SK-N-SH treated with all-trans-retinoic acid at 6 μM for 48 hours (cell line): ENCODE results near the gene HRH1.

Experiments used
- ATAC-seq: fragments of 200-7000 bp; cut with Tn5 transposase; 3 replicates; pipeline ENCODE4 v1.9.1; 2020; ENCODE audit warnings: mild to moderate bottlenecking, moderate library complexity
- ARNTL ChIP-seq: fragments of 450-650 bp; formaldehyde crosslinking; IDR thresholded peaks from 2 replicates; pipeline ENCODE4 v1.5.0; 2020; ENCODE audit warnings: low read depth, mild to moderate bottlenecking, moderate library complexity, borderline replicate concordance
- BACH2 ChIP-seq: fragments of 250-450 bp; sonication (Bioruptor Pico); IDR thresholded peaks from 2 replicates; pipeline ENCODE4 v1.9.0; 2021; ENCODE audit warnings: mild to moderate bottlenecking, borderline replicate concordance
- CREB5 ChIP-seq: fragments of 250-450 bp; sonication (Bioruptor Pico); IDR thresholded peaks from 2 replicates; pipeline ENCODE4 v1.5.1; 2020; ENCODE audit warnings: low read depth, mild to moderate bottlenecking, moderate library complexity
- CSDC2 ChIP-seq: fragments of 250-450 bp; sonication (Bioruptor Pico); IDR thresholded peaks from 2 replicates; pipeline ENCODE4 v1.5.0; 2020; ENCODE audit warnings: mild to moderate bottlenecking, moderate library complexity
- CSRNP3 ChIP-seq: fragments of 250-450 bp; sonication (Bioruptor Pico); IDR thresholded peaks from 2 replicates; pipeline ENCODE4 v1.5.1; 2021; ENCODE audit warnings: mild to moderate bottlenecking, moderate library complexity
- ESRRG ChIP-seq: fragments of 250-450 bp; sonication (Bioruptor Pico); IDR thresholded peaks from 2 replicates; pipeline ENCODE4 v1.6.1; 2021; ENCODE audit warnings: mild to moderate bottlenecking
- ISL1 ChIP-seq: fragments of 250-450 bp; sonication (Bioruptor Pico); IDR thresholded peaks from 2 replicates; pipeline ENCODE4 v2.1.2; 2022; ENCODE audit warnings: mild to moderate bottlenecking, moderate library complexity
- OSR1 ChIP-seq: fragments of 250-450 bp; sonication (Bioruptor Pico); IDR thresholded peaks from 2 replicates; pipeline ENCODE4 v1.8.0; 2022; ENCODE audit warnings: moderate library complexity, mild to moderate bottlenecking, inconsistent platforms
- PATZ1 ChIP-seq: fragments of 250-450 bp; sonication (Bioruptor Pico); IDR thresholded peaks from 2 replicates; pipeline ENCODE4 v1.8.0; 2020; ENCODE audit warnings: mild to moderate bottlenecking, moderate library complexity, borderline replicate concordance
- POU6F1 ChIP-seq: fragments of 250-450 bp; sonication (Bioruptor Pico); IDR thresholded peaks from 2 replicates; pipeline ENCODE4 v1.8.0; 2021; ENCODE audit warnings: low read depth, mild to moderate bottlenecking, moderate library complexity, borderline replicate concordance
- PPARA ChIP-seq: fragments of 250-450 bp; sonication (Bioruptor Pico); IDR thresholded peaks from 2 replicates; pipeline ENCODE4 v1.5.0; 2020; ENCODE audit warnings: mild to moderate bottlenecking, borderline replicate concordance
- RARB ChIP-seq: fragments of 250-450 bp; sonication (Bioruptor Pico); IDR thresholded peaks from 2 replicates; pipeline ENCODE4 v1.8.0; 2021; ENCODE audit warnings: mild to moderate bottlenecking, moderate library complexity
- SNAI2 ChIP-seq: fragments of 250-450 bp; sonication (Bioruptor Pico); IDR thresholded peaks from 2 replicates; pipeline ENCODE4 v1.5.0; 2020; ENCODE audit warnings: mild to moderate bottlenecking, moderate library complexity
- TCF4 ChIP-seq: fragments of 250-450 bp; sonication (Bioruptor Pico); IDR thresholded peaks from 2 replicates; pipeline ENCODE4 v1.8.0; 2021; ENCODE audit warnings: mild to moderate bottlenecking, moderate library complexity, borderline replicate concordance
- TOX ChIP-seq: fragments of 250-450 bp; sonication (Bioruptor Pico); IDR thresholded peaks from 2 replicates; pipeline ENCODE4 v1.8.0; 2021; ENCODE audit warnings: mild to moderate bottlenecking, moderate library complexity, borderline replicate concordance
- TSHZ2 ChIP-seq: fragments of 250-450 bp; sonication (Bioruptor Pico); IDR thresholded peaks from 2 replicates; pipeline ENCODE4 v1.5.0; 2020; ENCODE audit warnings: mild to moderate bottlenecking, moderate library complexity
- ZC3H10 ChIP-seq: fragments of 250-450 bp; sonication (Bioruptor Pico); IDR thresholded peaks from 2 replicates; pipeline ENCODE4 v1.5.1; 2021; ENCODE audit warnings: mild to moderate bottlenecking, moderate library complexity
- ZFP3 ChIP-seq: fragments of 250-450 bp; sonication (Bioruptor Pico); IDR thresholded peaks from 2 replicates; pipeline ENCODE4 v1.5.0; 2020; ENCODE audit warnings: mild to moderate bottlenecking, moderate library complexity
- ZFP30 ChIP-seq: fragments of 450-650 bp; formaldehyde crosslinking; IDR thresholded peaks from 2 replicates; pipeline ENCODE4 v1.5.0; 2022; ENCODE audit warnings: mild to moderate bottlenecking, moderate library complexity
- ZNF565 ChIP-seq: fragments of 450-650 bp; formaldehyde crosslinking; conservative IDR thresholded peaks from 2 replicates; pipeline ENCODE4 v1.5.0; 2020; ENCODE audit warnings: low read depth, mild to moderate bottlenecking, moderate library complexity
- ZNF70 ChIP-seq: fragments of 450-650 bp; formaldehyde crosslinking; IDR thresholded peaks from 2 replicates; pipeline ENCODE4 v1.5.0; 2020; ENCODE audit warnings: mild to moderate bottlenecking, moderate library complexity
- ZNF8 ChIP-seq: fragments of 450-650 bp; formaldehyde crosslinking; IDR thresholded peaks from 2 replicates; pipeline ENCODE4 v1.5.0; 2020; ENCODE audit warnings: mild to moderate bottlenecking, moderate library complexity

HRH1 gene

GRCh38 chr3:11185564-11186317, 31.4 kb downstream of the HRH1 start:
- peak; percentile 82 for ATAC-seq
- no peak for TF ChIP-seq ARNTL (CRISPR knock-in tag)
- no peak for TF ChIP-seq CSDC2 (CRISPR knock-in tag)
- no peak for TF ChIP-seq PPARA (CRISPR knock-in tag)
- no peak for TF ChIP-seq BACH2 (CRISPR knock-in tag)
- no peak for TF ChIP-seq TOX (CRISPR knock-in tag)
- TF ChIP-seq SNAI2 (CRISPR knock-in tag): 0 out of 2 replicates have a peak, but pooled peaks have one; percentile 25
- TF ChIP-seq PATZ1 (CRISPR knock-in tag): peak; percentile 77
- peak; percentile 58 for TF ChIP-seq ISL1
- no peak for TF ChIP-seq ZFP30 (CRISPR knock-in tag)
- TF ChIP-seq ZFP3 (CRISPR knock-in tag): peak; percentile 76

GRCh38 chr3:11186318-11186692, 32.0 kb downstream of the HRH1 start:
- no peak; the same call in 1 of the 3 replicates for ATAC-seq
- TF ChIP-seq ZNF8 (CRISPR knock-in tag) (no peak), POU6F1 (no peak), ZFP3 (CRISPR knock-in tag) (no peak)

GRCh38 chr3:11186771-11187191, 32.5 kb downstream of the HRH1 start:
- ATAC-seq: peak; percentile 72
- TF ChIP-seq ZC3H10 (CRISPR knock-in tag) (no peak), ZNF70 (CRISPR knock-in tag) (no peak), ZFP30 (CRISPR knock-in tag) (no peak), CSDC2 (CRISPR knock-in tag) (no peak), OSR1 (CRISPR knock-in tag) (no peak), CREB5 (CRISPR knock-in tag) (peak; percentile 36; the same call in 1 of the 2 replicates), BACH2 (CRISPR knock-in tag) (no peak), CSRNP3 (CRISPR knock-in tag) (no peak), TOX (CRISPR knock-in tag) (no peak), SNAI2 (CRISPR knock-in tag) (peak; percentile 84; the same call in 1 of the 2 replicates), ZNF565 (CRISPR knock-in tag) (no peak), ARNTL (CRISPR knock-in tag) (no peak), ISL1 (peak; percentile 88), TCF4 (CRISPR knock-in tag) (peak; percentile 89), TSHZ2 (CRISPR knock-in tag) (peak; percentile 75; the same call in 1 of the 2 replicates), RARB (no peak), ESRRG (CRISPR knock-in tag) (no peak), ZNF8 (CRISPR knock-in tag) (no peak), PATZ1 (CRISPR knock-in tag) (peak; percentile 56; the same call in 1 of the 2 replicates), ZFP3 (CRISPR knock-in tag) (0 out of 2 replicates have a peak, but pooled peaks have one; percentile 27)
